NCI-H460 (cell line): ENCODE results near the gene KLHL15. TPM values are rescaled to one million over a fixed set of nuclear protein-coding genes. Genes with fewer than 3 reads are reported as not detected.

Experiments used
- DNase-seq: peaks from one replicate; pipeline ENCODE4 v3.0.0-alpha.2; 2016; ENCODE audit warnings: low read depth; ENCODE audit errors: extremely low read depth
- total RNA-seq: library from RNA; depleted of rRNA; stranded (reverse); fragments of >200 nt; shearing (Covaris generic); gene quantifications from 2 replicates; pipeline ENCODE4 v1.2.3, GENCODE V29; 2014; rRNA removed

The KLHL15 gene
- total RNA-seq, 1 experiment from 2014 or later, result 19.3 TPM

- no peak for DNase-seq
Measured at GRCh38 chrX:23952984-23953907, 73.7 kb downstream of the KLHL15 start.

- no peak for DNase-seq
Measured at GRCh38 chrX:23952391-23952790, 74.6 kb downstream of the KLHL15 start.

- no peak for DNase-seq
Measured at GRCh38 chrX:23945206-23945605, 81.8 kb downstream of the KLHL15 start.

- no peak for DNase-seq
Measured at GRCh38 chrX:23944234-23944633, 82.8 kb downstream of the KLHL15 start.

- DNase-seq, result no peak
Measured at GRCh38 chrX:23939203-23939602, 87.8 kb downstream of the KLHL15 start.

- no peak for DNase-seq
Measured at GRCh38 chrX:23938690-23939089, 88.3 kb downstream of the KLHL15 start.

GRCh38 chrX:23937100-23937499, 89.9 kb downstream of the KLHL15 start:
- DNase-seq, result no peak

GRCh38 chrX:23936180-23936579, 90.8 kb downstream of the KLHL15 start:
- no peak for DNase-seq

- DNase-seq, result no peak
Measured at GRCh38 chrX:23935106-23935505, 91.9 kb downstream of the KLHL15 start.

Other genes with a start within 250 kb of the KLHL15 start
- gene SAT1, start 244.0 kb downstream of the KLHL15 start, total RNA-seq, result 434 and 469 TPM in 2 replicates
- 40.5 and 40.9 TPM in 2 replicates for gene APOO, start 119.2 kb downstream of the KLHL15 start, total RNA-seq
- 0.05 and 0.14 TPM in 2 replicates for gene CXorf58, start 119.2 kb downstream of the KLHL15 start, total RNA-seq
- gene EIF2S3, start 27.8 kb upstream of the KLHL15 start, total RNA-seq, result 516 and 592 TPM in 2 replicates
- 33.7 and 34.7 TPM in 2 replicates for gene ZFX, start 122.5 kb upstream of the KLHL15 start, total RNA-seq